SU-DHL-6 (cell line): Measurements from ENCODE around the gene RASA3.

Source experiments
- EZH2phosphoT487 ChIP-seq: fragments of 200-600 bp; sonication (generic), shearing (Covaris generic); conservative IDR thresholded peaks from 2 replicates; pipeline ENCODE4 v1.6.1; 2018; ENCODE audit warnings: mild to moderate bottlenecking, antibody characterized with exemption, low read length, moderate library complexity, mixed read lengths
- TF ChIP-seq, protein P1 (sequence below): fragments of 200-600 bp; sonication (generic); IDR thresholded peaks from one replicate; pipeline ENCODE4 v1.5.1; 2017; ENCODE audit warnings: antibody characterized with exemption, mild to moderate bottlenecking, low read length, moderate library complexity; ENCODE audit not compliant: insufficient read depth, poor library complexity, severe bottlenecking

DNA sequence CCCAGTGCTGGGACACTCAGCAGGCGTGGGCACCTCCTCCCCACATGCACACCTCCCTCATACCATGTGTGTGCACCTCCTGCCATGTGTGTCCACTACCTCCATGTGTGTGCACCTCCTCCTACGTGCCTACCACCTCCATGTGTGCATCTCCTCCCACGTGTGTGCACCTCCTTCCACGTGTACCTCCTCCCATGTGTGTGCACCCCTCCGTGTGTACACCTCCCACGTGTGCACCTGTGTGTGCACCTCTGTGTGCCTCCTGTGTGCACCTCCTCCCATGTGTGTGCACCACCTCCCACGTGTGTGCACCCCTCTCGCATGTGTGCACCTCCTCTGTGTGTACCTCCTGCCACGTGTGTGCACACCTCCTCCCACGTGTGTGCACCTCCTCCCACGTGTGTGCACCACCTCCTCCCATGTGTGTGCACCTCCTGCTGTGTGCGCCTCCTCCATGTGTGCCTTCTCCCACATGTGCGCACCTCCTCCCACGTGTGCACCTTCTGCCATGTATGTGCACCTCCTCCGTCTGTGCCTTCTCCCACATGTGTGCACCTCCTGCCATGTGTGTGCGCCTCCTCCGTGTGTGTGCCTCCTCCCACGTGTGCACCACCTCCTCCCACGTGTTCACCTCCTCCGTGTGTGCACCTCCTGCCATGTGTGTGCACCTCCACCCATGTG lies 152.5 kb downstream of the RASA3 start:
- TF ChIP-seq, protein P1, sequence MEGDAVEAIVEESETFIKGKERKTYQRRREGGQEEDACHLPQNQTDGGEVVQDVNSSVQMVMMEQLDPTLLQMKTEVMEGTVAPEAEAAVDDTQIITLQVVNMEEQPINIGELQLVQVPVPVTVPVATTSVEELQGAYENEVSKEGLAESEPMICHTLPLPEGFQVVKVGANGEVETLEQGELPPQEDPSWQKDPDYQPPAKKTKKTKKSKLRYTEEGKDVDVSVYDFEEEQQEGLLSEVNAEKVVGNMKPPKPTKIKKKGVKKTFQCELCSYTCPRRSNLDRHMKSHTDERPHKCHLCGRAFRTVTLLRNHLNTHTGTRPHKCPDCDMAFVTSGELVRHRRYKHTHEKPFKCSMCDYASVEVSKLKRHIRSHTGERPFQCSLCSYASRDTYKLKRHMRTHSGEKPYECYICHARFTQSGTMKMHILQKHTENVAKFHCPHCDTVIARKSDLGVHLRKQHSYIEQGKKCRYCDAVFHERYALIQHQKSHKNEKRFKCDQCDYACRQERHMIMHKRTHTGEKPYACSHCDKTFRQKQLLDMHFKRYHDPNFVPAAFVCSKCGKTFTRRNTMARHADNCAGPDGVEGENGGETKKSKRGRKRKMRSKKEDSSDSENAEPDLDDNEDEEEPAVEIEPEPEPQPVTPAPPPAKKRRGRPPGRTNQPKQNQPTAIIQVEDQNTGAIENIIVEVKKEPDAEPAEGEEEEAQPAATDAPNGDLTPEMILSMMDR: no peak
- no peak for TF ChIP-seq EZH2phosphoT487
